HUES6 (cell line): ENCODE data around the gene NUAK2.

ENCODE experiments used
- H3K27ac ChIP-seq: 2 replicates; pipeline ENCODE4 v1.7.0; 2013; ENCODE audit warnings: low read depth, mild to moderate bottlenecking, low read length, inconsistent platforms
- H3K27me3 ChIP-seq: 2 replicates; pipeline ENCODE4 v1.6.1; 2013; ENCODE audit warnings: low read length; ENCODE audit not compliant: control insufficient read depth, insufficient read depth
- H3K36me3 ChIP-seq: 2 replicates; pipeline ENCODE4 v1.6.1; 2013; ENCODE audit warnings: low read length; ENCODE audit not compliant: control insufficient read depth, insufficient read depth
- H3K4me1 ChIP-seq: 2 replicates; pipeline ENCODE4 v1.6.1; 2013; ENCODE audit warnings: low read length; ENCODE audit not compliant: control insufficient read depth, insufficient read depth
- H3K4me3 ChIP-seq: 2 replicates; pipeline ENCODE4 v1.5.1; 2013; ENCODE audit warnings: low read depth, low read length
- H3K9ac ChIP-seq: one replicate; pipeline ENCODE4 v1.6.1; 2013; ENCODE audit warnings: mild to moderate bottlenecking, low read length
- H3K9me3 ChIP-seq: 2 replicates; pipeline ENCODE4 v1.6.1; 2013; ENCODE audit warnings: low read depth, low read length; ENCODE audit not compliant: control insufficient read depth, insufficient read depth

Gene NUAK2

DNA sequence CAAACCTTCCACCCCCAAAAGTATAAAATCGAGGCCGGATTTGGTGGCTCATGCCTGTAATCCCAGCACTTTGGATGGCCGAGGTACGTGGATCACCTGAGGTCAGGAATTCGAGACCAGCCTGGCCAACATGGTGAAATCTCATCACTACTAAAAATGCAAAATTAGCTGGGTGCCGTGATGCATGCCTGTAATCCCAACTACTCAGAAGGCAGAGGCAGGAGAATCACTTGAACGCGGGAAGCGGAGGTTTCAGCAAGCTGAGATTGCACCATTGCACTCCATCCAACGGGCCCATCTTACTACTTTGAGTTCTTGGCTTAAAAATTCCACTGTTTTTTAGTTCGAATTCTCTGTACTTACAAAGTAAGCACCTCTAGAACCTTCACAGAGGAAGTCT is 24.2 kb upstream of the NUAK2 start:
- Histone ChIP-seq H3K4me1 (peaks cover 50% of the 10 kb centered on the region), H3K9me3 (no peaks in the 10 kb centered on the region), H3K4me3 (no peak overlapping the region), H3K36me3 (no peaks in the 10 kb centered on the region), H3K9ac (no peak overlapping the region), H3K27me3 (peaks cover 53% of the 10 kb centered on the region), H3K27ac (no peak overlapping the region)

DNA sequence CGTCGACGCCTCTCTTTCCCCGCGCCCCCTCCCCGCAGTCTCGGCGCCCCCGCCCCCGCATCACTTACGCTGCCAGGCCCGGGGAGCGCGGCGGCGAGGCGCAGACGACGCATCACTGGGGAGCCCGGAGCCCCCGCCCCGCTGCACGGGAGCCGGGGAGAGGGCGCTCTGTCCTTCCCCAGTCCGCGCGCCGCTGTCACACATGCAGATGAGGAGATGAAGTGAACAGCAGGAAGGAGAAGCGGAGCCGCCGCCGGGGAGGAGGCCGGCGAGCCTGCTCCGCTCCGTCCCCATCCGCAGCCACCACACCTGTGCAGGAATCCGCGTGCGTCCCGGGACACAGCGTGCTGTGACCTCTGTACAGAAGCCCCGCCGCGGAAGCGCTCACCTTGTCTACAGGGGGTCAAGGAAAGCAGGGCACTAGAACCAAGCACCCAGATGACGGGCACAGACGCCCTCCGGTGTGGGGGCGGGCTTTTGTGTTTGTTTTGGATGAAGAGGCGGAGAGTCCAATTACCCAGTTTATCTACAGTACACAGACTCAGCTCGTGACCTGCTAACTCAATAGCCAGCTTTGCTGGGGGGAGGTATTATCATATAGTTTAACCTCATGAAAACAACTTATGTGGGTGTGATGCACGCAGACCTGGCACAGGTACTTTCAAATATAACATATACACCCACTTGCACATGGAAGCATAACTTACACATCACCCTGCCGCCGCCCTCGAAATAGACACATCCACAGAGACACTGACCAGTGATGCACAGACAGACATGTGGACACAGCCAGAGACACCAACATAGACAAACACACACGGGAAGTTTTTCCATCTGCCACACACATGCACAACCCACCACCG is 22.8 kb upstream of the NUAK2 start:
- Histone ChIP-seq H3K9me3 (no peaks in the 10 kb centered on the region), H3K9ac (peak overlapping the region; percentile 33), H3K36me3 (no peaks in the 10 kb centered on the region), H3K4me1 (peaks cover 37% of the 10 kb centered on the region), H3K4me3 (peak overlapping the region; percentile 67), H3K27me3 (peaks cover 53% of the 10 kb centered on the region), H3K27ac (no peak overlapping the region)

DNA sequence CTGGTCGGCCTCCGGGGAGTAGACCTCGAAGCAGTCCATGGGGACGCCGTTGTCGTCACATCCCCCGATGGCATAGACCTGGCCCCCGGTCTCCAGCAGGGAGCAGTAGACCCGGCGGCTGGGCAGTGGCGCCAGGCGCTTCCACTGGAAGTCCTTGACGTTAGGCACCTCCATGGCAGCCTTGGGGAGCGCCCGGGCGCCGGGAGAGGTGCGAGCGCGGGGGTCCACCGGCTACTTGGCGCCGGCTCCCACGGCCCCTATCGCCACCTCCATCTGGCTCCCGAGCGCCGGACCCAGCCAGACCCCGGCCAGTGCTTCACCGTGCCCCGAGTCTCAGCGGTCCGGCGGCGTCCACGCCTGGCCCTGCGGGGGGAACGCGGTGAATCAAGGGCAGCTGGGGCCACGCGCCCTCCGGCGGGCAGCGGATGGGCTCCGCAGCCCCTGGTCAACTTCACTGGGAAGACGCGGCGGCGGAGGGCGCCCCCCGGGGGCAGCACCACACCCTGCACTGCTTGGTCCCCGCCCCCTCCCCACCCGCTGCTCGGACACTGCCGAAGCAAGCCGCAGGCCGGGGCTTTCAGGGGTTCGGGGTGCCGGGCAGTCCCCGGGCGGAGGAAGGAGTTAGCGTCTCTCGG is 22.0 kb upstream of the NUAK2 start:
- Histone ChIP-seq H3K9ac (no peak overlapping the region), H3K9me3 (no peaks in the 10 kb centered on the region), H3K27me3 (peaks cover 53% of the 10 kb centered on the region), H3K36me3 (no peaks in the 10 kb centered on the region), H3K27ac (no peak overlapping the region), H3K4me3 (peak overlapping the region; percentile 67), H3K4me1 (peaks cover 29% of the 10 kb centered on the region)

- Histone ChIP-seq H3K9me3 (no peaks in the 10 kb centered on the region), H3K4me3 (peak overlapping the region; percentile 67), H3K36me3 (no peaks in the 10 kb centered on the region), H3K9ac (no peak overlapping the region), H3K4me1 (peaks cover 26% of the 10 kb centered on the region), H3K27me3 (peaks cover 53% of the 10 kb centered on the region), H3K27ac (no peak overlapping the region)
Measured at GRCh38 chr1:205342986-205343385, 21.4 kb upstream of the NUAK2 start.

- Histone ChIP-seq H3K27me3 (peaks cover 37% of the 10 kb centered on the region), H3K4me1 (peaks cover 32% of the 10 kb centered on the region), H3K27ac (no peak overlapping the region)
Measured at GRCh38 chr1:205340676-205341075, 19.1 kb upstream of the NUAK2 start.

DNA sequence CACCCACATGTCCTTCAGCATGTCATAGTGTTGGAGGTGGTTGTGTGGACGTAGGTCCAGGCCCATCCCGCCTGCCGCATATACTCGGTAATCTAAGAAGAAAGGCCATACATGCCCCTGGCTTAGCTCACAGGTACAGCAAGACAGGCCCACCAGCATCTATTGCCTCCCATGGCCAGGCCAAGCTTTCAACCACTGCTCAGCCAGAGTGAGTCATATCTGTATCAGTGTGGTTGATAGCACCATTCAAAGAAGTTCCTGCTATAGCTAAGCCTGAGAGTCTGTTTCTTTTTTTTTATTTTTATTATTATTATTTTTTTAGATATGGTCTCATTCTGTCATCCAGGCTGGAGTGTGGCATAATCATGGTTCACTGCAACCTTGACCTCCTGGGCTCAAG is 18.2 kb upstream of the NUAK2 start:
- Histone ChIP-seq H3K27ac (no peak overlapping the region), H3K9ac (no peak overlapping the region), H3K4me1 (peaks cover 32% of the 10 kb centered on the region), H3K9me3 (no peaks in the 10 kb centered on the region), H3K27me3 (peaks cover 29% of the 10 kb centered on the region), H3K4me3 (no peak overlapping the region), H3K36me3 (no peaks in the 10 kb centered on the region)

More at GRCh38 chr1:205340676-205341075, 19.1 kb upstream of the NUAK2 start:
- Histone ChIP-seq H3K9me3 (no peaks in the 10 kb centered on the region), H3K9ac (no peak overlapping the region), H3K4me3 (no peak overlapping the region), H3K36me3 (no peaks in the 10 kb centered on the region)

DNA sequence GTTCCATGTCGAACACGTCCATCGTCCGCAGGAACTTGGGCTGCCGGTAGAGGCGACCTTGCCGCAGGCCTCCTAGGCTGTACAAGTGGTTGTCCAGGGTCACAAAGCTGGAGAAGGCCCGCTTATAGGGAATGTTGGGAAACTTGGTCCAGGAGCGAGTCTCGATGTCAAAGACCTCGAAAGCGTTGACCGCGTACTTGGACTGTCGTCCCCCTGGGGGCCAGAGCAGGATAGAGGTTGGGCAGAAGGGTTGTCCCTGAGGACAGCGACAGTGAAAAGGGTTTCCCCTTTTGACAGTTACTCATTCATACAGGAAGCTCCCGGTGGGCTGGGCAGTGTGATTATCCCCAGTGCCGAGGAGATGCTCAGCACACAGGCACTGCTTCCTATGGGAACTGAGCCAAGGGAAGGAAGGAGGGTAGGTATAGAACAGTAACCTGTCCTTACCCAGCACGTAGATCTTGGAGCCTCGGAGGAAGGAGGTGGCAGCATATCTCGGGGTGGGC is 17.7 kb upstream of the NUAK2 start:
- H3K9me3 ChIP-seq, result no peaks in the 10 kb centered on the region
- no peaks in the 10 kb centered on the region for H3K36me3 ChIP-seq
- H3K4me3 ChIP-seq, result no peak overlapping the region
- peaks cover 27% of the 10 kb centered on the region for H3K4me1 ChIP-seq
- H3K9ac ChIP-seq, result no peak overlapping the region
- H3K27ac ChIP-seq, result no peak overlapping the region
- peaks cover 24% of the 10 kb centered on the region for H3K27me3 ChIP-seq

DNA sequence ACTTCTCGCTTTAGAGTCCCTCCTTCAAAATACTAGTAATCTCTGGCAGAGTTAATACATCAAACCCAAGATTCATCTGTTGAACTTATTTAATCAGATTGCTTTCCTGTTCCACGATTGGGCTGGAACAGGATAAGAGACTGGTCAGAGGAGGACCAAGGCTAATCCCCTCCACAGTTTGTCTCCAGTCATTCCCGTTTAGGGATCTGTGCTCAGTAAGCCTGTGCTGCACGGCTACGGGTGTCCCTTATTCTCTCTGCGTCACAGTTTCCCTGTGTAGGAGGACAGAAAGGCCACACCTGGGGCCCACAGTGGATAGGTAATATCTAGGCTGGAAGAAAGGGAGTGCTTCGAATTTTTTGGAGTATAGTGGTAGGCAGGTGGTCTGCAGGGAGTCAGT is 16.5 kb upstream of the NUAK2 start:
- H3K9ac ChIP-seq, result no peak overlapping the region
- peaks cover 13% of the 10 kb centered on the region for H3K27me3 ChIP-seq
- H3K36me3 ChIP-seq, result no peaks in the 10 kb centered on the region

DNA sequence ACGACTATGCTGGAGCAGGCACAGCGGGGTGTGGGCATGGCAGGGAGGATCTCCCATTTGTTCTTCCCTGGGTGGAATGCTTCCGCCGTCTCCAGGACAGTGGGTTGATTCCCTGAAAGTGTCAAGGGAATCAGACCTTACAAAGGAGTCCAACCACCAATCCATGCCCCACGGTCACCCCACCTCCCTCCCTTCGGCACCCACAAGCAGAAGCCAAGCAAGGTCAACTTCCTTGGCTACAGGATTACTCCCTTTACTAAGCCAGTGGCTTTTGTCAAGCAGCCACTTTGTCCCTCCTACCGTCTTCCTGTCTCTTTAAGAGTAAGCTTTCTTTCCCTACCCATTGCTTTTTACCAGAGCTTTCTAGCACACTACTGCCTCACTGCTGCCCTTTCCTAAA is 15.9 kb upstream of the NUAK2 start:
- Histone ChIP-seq H3K27me3 (peaks cover 7% of the 10 kb centered on the region), H3K36me3 (no peaks in the 10 kb centered on the region), H3K9ac (no peak overlapping the region), H3K9me3 (no peaks in the 10 kb centered on the region), H3K4me3 (no peak overlapping the region), H3K27ac (no peak overlapping the region), H3K4me1 (peaks cover 23% of the 10 kb centered on the region)

More for the DNA sequence above, 16.5 kb upstream of the NUAK2 start:
- Histone ChIP-seq H3K4me3 (no peak overlapping the region), H3K4me1 (peaks cover 23% of the 10 kb centered on the region), H3K27ac (no peak overlapping the region), H3K9me3 (no peaks in the 10 kb centered on the region)

GRCh38 chr1:205335692-205336091 is 14.1 kb upstream of the NUAK2 start:
- no peak overlapping the region for H3K9ac ChIP-seq
- no peaks in the 10 kb centered on the region for H3K9me3 ChIP-seq
- H3K27me3 ChIP-seq, result no peaks in the 10 kb centered on the region
- H3K36me3 ChIP-seq, result no peaks in the 10 kb centered on the region
- peaks cover 17% of the 10 kb centered on the region for H3K4me1 ChIP-seq
- H3K4me3 ChIP-seq, result no peak overlapping the region
- no peak overlapping the region for H3K27ac ChIP-seq
